ENCODE data around the gene CAMK2B. TPM values are rescaled to one million over a fixed set of nuclear protein-coding genes. Genes with fewer than 3 reads are reported as not detected.

Gene CAMK2B
- total RNA-seq, 4 donors from 2014 or later = 0.50 to 2.0 (median 1.2) TPM

DNA sequence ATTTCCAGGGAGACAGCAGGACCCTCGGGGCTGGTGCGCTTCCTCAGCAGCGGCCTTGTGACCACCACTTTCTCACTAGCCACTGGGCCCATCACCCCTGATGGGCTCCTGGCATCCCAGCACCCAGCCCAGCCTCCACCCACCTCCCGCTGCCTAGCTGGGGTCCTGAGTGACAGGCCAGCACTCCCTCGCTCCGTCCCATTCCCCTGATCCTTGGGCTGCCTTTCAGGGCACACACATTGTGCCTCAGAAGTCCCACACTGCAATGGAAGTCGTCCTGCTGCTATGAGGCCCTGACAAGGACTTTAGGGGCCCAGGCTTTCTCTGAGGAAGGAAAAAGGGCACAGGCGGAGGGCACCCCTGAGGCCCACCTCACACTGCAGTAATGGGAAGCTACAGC lies 12.4 kb downstream of the CAMK2B start:
- TF ChIP-seq, protein P1, sequence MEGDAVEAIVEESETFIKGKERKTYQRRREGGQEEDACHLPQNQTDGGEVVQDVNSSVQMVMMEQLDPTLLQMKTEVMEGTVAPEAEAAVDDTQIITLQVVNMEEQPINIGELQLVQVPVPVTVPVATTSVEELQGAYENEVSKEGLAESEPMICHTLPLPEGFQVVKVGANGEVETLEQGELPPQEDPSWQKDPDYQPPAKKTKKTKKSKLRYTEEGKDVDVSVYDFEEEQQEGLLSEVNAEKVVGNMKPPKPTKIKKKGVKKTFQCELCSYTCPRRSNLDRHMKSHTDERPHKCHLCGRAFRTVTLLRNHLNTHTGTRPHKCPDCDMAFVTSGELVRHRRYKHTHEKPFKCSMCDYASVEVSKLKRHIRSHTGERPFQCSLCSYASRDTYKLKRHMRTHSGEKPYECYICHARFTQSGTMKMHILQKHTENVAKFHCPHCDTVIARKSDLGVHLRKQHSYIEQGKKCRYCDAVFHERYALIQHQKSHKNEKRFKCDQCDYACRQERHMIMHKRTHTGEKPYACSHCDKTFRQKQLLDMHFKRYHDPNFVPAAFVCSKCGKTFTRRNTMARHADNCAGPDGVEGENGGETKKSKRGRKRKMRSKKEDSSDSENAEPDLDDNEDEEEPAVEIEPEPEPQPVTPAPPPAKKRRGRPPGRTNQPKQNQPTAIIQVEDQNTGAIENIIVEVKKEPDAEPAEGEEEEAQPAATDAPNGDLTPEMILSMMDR (IDR thresholded peaks at IDR 0.05) = no peak
- TF ChIP-seq POLR2A (IDR thresholded peaks at IDR 0.05; ENCODE audit: low read depth) = no peak
- TF ChIP-seq EP300 (IDR thresholded peaks at IDR 0.05) = no peak
- TF ChIP-seq POLR2AphosphoS5 (IDR thresholded peaks at IDR 0.05) = no peak
- 84% methylated on average over 8 of the region's 8 CpGs for WGBS
- no peak overlapping the region for H3K27ac ChIP-seq (replicated peaks in 1 of 4)

GRCh38 chr7:44311561-44312495 lies 13.6 kb downstream of the CAMK2B start:
- Histone ChIP-seq H3K36me3 (no peaks in the 10 kb centered on the region), H3K9me3 (peaks cover 0 to 7% (median 0%) of the 10 kb centered on the region in 4 donors), H3K4me1 (peaks cover 12 to 24% (median 12%) of the 10 kb centered on the region in 4 donors), H3K27me3 (peaks cover 0 to 9% (median 0%) of the 10 kb centered on the region in 4 donors), H3K4me3 (no peak overlapping the region), H3K27ac (replicated peaks in 1 of 4) (no peak overlapping the region)
- 87% methylated on average over 5 of the region's 16 CpGs for WGBS
- peak; percentile 74 for DNase-seq (ENCODE audit: extremely low spot score)
- TF ChIP-seq POLR2AphosphoS5 (IDR thresholded peaks at IDR 0.05) (no peak), POLR2A (IDR thresholded peaks at IDR 0.05; ENCODE audit: low read depth) (no peak), EP300 (IDR thresholded peaks at IDR 0.05) (no peak)
- TF ChIP-seq, protein P1 (IDR thresholded peaks at IDR 0.05) = no peak
- intact Hi-C loops (cut with DNase I) = no loop called here

More for the DNA sequence above, 12.4 kb downstream of the CAMK2B start:
- Histone ChIP-seq H3K4me1 (peaks cover 12 to 24% (median 12%) of the 10 kb centered on the region in 4 donors), H3K9me3 (peaks cover 0 to 7% (median 0%) of the 10 kb centered on the region in 4 donors), H3K36me3 (no peaks in the 10 kb centered on the region), H3K27me3 (peaks cover 0 to 9% (median 0%) of the 10 kb centered on the region in 4 donors), H3K4me3 (no peak overlapping the region)
- intact Hi-C loops (cut with DNase I) = no loop called here
- peak; percentile 60 for DNase-seq (ENCODE audit: extremely low spot score)

DNA sequence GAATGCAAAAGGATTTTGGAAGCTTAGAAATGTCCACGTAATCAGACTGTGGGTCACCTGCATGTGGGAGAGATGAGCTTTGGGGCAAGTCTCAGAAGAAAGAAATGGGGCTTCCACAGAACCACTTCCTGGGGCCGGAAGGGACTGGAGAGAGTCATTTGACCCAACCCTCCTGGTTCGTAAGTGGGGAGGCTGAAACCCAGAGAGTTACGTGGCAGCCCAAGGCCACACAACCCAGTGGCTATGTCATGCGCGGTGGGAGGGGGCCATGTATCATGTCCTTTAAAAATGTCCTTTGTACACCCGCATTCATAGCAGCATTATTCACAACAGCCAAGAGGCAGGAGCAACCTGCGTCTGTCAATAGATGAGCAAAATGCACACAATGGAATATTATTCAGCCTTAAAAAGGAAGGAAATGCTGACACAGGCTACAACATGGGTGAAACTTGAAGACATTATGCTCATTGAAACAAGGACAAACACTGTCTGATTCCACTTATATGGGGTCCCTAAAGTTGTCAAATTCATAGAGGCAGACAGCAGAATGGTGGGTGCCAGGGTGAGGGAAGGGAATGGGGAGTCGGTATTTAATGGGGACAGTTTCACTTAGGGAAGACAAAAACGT lies 15.1 kb downstream of the CAMK2B start:
- peaks cover 12 to 24% (median 12%) of the 10 kb centered on the region in 4 donors for H3K4me1 ChIP-seq
- H3K36me3 ChIP-seq = no peaks in the 10 kb centered on the region
- TF ChIP-seq EP300 (IDR thresholded peaks at IDR 0.05) (no peak), POLR2A (IDR thresholded peaks at IDR 0.05; ENCODE audit: low read depth) (no peak)
- peak; percentile 78 for DNase-seq (ENCODE audit: extremely low spot score)
- WGBS = 84% methylated on average over 10 of the region's 10 CpGs
- peak overlapping the region; percentile 50 to 58 (median 53) for H3K4me3 ChIP-seq
- no peaks in the 10 kb centered on the region for H3K9me3 ChIP-seq
- H3K27me3 ChIP-seq = peaks cover 0 to 9% (median 0%) of the 10 kb centered on the region in 4 donors
- intact Hi-C loops (cut with DNase I) = no loop called here
- no peak overlapping the region for H3K27ac ChIP-seq (replicated peaks in 1 of 4)

GRCh38 chr7:44309271-44310091 lies 15.9 kb downstream of the CAMK2B start:
- H3K9me3 ChIP-seq = no peaks in the 10 kb centered on the region
- peaks cover 12 to 24% (median 12%) of the 10 kb centered on the region in 4 donors for H3K4me1 ChIP-seq
- no peak overlapping the region for H3K27ac ChIP-seq (replicated peaks in 1 of 4)
- H3K27me3 ChIP-seq = peaks cover 0 to 9% (median 0%) of the 10 kb centered on the region in 4 donors
- TF ChIP-seq POLR2AphosphoS5 (IDR thresholded peaks at IDR 0.05) (no peak), POLR2A (IDR thresholded peaks at IDR 0.05; ENCODE audit: low read depth) (no peak), EP300 (IDR thresholded peaks at IDR 0.05) (no peak)
- TF ChIP-seq, protein P1 (IDR thresholded peaks at IDR 0.05) = no peak
- WGBS = 34% methylated on average over 45 of the region's 73 CpGs
- intact Hi-C loops (cut with DNase I) = no loop called here
- no peaks in the 10 kb centered on the region for H3K36me3 ChIP-seq
- DNase-seq (ENCODE audit: extremely low spot score) = peak; percentile 91
- peak overlapping the region; percentile 50 to 58 (median 53) for H3K4me3 ChIP-seq
